ENCODE results near the gene LRRK2.
A peak's percentile ranks its signal among the peaks of the same experiment; 100 is the strongest.
"Not testable (repeated sequence)": the region's sequence is repeated elsewhere in the genome, so short reads cannot be mapped to it uniquely, and the experiment has no call there.

The LRRK2 gene

GRCh38 chr12:40224439-40225291 lies at the start of gene LRRK2:
TSS of gene LRRK2 (plus strand) at chr12:40224997. CDS start at chr12:40225132, 135 bp downstream.
- DNase-seq: peak; percentile 51

GRCh38 chr12:40175045-40175444 lies 49.8 kb upstream of the LRRK2 start:
- DNase-seq: no peak

GRCh38 chr12:40175489-40175888 lies 49.3 kb upstream of the LRRK2 start:
- no peak for DNase-seq

GRCh38 chr12:40178701-40179100 lies 46.1 kb upstream of the LRRK2 start:
- no peak for DNase-seq

GRCh38 chr12:40181490-40181889 lies 43.3 kb upstream of the LRRK2 start:
- DNase-seq: peak; percentile 30

GRCh38 chr12:40183715-40184114 lies 41.1 kb upstream of the LRRK2 start:
- no peak for DNase-seq

- DNase-seq: no peak
These were observed 40.1 kb upstream of the LRRK2 start for GRCh38 chr12:40184493-40185302.

- DNase-seq: no peak
These were observed 39.5 kb upstream of the LRRK2 start for GRCh38 chr12:40185303-40185693.

- no peak for DNase-seq
These were observed 36.1 kb upstream of the LRRK2 start for GRCh38 chr12:40188558-40189320.

- DNase-seq: peak; percentile 13
These were observed 32.0 kb upstream of the LRRK2 start for GRCh38 chr12:40192704-40193255.

GRCh38 chr12:40194846-40195245 lies 30.0 kb upstream of the LRRK2 start:
- no peak for DNase-seq

- DNase-seq: no peak
These were observed 27.2 kb upstream of the LRRK2 start for GRCh38 chr12:40197590-40197989.

- DNase-seq: no peak
These were observed 26.2 kb upstream of the LRRK2 start for GRCh38 chr12:40198601-40199000.

GRCh38 chr12:40202095-40203059 lies 22.4 kb upstream of the LRRK2 start:
- no peak for DNase-seq

- DNase-seq: no peak
These were observed 21.8 kb upstream of the LRRK2 start for GRCh38 chr12:40203060-40203430.

GRCh38 chr12:40204337-40204736 lies 20.5 kb upstream of the LRRK2 start:
- DNase-seq: no peak

- no peak for DNase-seq
These were observed 17.2 kb upstream of the LRRK2 start for GRCh38 chr12:40207551-40207950.

- no peak for DNase-seq
These were observed 15.9 kb upstream of the LRRK2 start for GRCh38 chr12:40208707-40209446.

- no peak for DNase-seq
These were observed 14.9 kb upstream of the LRRK2 start for GRCh38 chr12:40209886-40210285.

GRCh38 chr12:40211186-40211585 lies 13.6 kb upstream of the LRRK2 start:
- DNase-seq: not testable (repeated sequence)

GRCh38 chr12:40212566-40212965 lies 12.2 kb upstream of the LRRK2 start:
- no peak for DNase-seq
